RWPE2 (cell line): ENCODE measurements around the gene MAP3K14.

ENCODE experiments used
- ATAC-seq: fragments of 200-7000 bp; cut with Tn5 transposase; 3 replicates; pipeline ENCODE4 v1.9.1; 2021; ENCODE audit warnings: low read depth
- DNase-seq: peaks from one replicate; pipeline ENCODE4 v3.0.0-alpha.2; 2020; ENCODE audit warnings: low spot score
- H3K27ac ChIP-seq: fragments of 450-650 bp; 2 replicates; pipeline ENCODE4 v1.5.1; 2017; ENCODE audit warnings: mild to moderate bottlenecking; ENCODE audit not compliant: poor library complexity, severe bottlenecking
- H3K27me3 ChIP-seq: fragments of 250-450 bp; sonication (Bioruptor Pico); 2 replicates; pipeline ENCODE4 v1.5.1; 2021; ENCODE audit warnings: mild to moderate bottlenecking, moderate library complexity; ENCODE audit not compliant: insufficient read depth, poor library complexity, severe bottlenecking
- H3K36me3 ChIP-seq: fragments of 250-450 bp; sonication (Bioruptor Pico); 2 replicates; pipeline ENCODE4 v1.5.1; 2020; ENCODE audit warnings: low read depth, mild to moderate bottlenecking, moderate library complexity
- H3K4me1 ChIP-seq: fragments of 250-450 bp; sonication (Bioruptor Pico); 2 replicates; pipeline ENCODE4 v1.5.1; 2021; ENCODE audit warnings: mild to moderate bottlenecking, moderate library complexity; ENCODE audit not compliant: insufficient read depth, poor library complexity, severe bottlenecking
- H3K4me3 ChIP-seq: fragments of 250-450 bp; sonication (Bioruptor Pico); 2 replicates; pipeline ENCODE4 v1.5.1; 2021; ENCODE audit warnings: mild to moderate bottlenecking, moderate library complexity; ENCODE audit not compliant: severe bottlenecking
- H3K9me3 ChIP-seq: fragments of 250-450 bp; sonication (Bioruptor Pico); 2 replicates; pipeline ENCODE4 v1.5.1; 2021; ENCODE audit warnings: mild to moderate bottlenecking, moderate library complexity; ENCODE audit not compliant: severe bottlenecking
- TF ChIP-seq, protein P1 (sequence below): fragments of 450-650 bp; IDR thresholded peaks from one replicate; pipeline ENCODE4 v1.5.1; 2017; ENCODE audit warnings: mild to moderate bottlenecking, moderate library complexity; ENCODE audit not compliant: poor library complexity, severe bottlenecking

The MAP3K14 gene

DNA sequence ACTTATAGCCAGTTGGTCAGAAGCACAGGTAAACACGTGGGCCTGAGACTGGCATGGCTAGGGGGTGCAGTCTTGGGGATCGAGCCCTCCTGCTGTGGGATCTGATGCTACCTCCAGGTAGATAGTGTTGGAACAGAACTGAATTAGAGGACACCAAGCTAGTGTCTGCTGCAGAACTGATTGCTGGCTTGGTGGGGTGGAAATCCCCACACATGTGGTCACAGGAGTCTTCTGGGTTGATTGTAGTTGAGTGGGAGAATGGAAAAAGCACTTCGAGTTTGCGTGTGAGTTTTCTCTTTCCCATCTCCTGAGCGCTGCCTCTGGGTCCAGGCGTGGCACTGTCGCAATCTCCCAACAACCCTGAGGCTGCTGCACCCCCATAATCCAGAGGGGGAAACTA, 46.9 kb downstream of the MAP3K14 start:
- no peak for DNase-seq
- TF ChIP-seq, protein P1, sequence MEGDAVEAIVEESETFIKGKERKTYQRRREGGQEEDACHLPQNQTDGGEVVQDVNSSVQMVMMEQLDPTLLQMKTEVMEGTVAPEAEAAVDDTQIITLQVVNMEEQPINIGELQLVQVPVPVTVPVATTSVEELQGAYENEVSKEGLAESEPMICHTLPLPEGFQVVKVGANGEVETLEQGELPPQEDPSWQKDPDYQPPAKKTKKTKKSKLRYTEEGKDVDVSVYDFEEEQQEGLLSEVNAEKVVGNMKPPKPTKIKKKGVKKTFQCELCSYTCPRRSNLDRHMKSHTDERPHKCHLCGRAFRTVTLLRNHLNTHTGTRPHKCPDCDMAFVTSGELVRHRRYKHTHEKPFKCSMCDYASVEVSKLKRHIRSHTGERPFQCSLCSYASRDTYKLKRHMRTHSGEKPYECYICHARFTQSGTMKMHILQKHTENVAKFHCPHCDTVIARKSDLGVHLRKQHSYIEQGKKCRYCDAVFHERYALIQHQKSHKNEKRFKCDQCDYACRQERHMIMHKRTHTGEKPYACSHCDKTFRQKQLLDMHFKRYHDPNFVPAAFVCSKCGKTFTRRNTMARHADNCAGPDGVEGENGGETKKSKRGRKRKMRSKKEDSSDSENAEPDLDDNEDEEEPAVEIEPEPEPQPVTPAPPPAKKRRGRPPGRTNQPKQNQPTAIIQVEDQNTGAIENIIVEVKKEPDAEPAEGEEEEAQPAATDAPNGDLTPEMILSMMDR = no peak
- Histone ChIP-seq H3K27me3 (no peaks in the 10 kb centered on the region), H3K4me3 (no peak overlapping the region), H3K27ac (no peak overlapping the region), H3K9me3 (no peaks in the 10 kb centered on the region), H3K36me3 (peaks cover 100% of the 10 kb centered on the region), H3K4me1 (no peaks in the 10 kb centered on the region)
- no peak for ATAC-seq

DNA sequence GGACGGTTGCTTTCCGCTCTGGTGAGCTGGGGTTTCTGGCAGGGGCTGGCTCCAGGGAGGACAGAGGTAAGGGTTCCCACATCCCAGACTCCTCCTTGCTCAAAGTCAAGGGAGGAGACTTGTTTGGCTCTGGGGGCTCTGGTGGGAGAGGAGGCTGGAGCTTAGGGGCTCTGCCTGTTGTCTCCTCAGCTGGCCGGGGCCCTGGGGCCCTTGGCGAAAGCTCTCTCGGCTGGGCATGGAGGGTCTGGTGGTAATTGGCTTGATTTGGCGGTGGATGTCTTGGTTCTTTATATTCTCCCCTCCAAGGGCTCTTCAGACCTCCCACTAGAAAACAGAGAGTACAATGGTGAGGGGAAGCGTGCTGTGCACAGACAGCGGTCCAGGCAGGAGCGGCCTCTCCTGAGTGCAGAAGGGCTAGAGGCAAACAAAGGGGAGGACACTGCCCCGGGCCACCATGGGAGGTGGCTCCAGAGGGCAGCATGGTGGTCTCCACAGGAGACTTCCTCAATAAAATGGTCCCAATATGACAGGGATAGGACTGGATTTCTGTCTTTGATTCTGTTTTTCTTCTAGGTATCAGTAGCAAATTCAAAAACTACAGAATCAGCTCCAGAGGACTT, 49.3 kb downstream of the MAP3K14 start:
- ATAC-seq = no peak
- TF ChIP-seq, protein P1 = no peak
- Histone ChIP-seq H3K36me3 (peaks cover 89% of the 10 kb centered on the region), H3K4me3 (no peak overlapping the region), H3K4me1 (peaks cover 4% of the 10 kb centered on the region), H3K27ac (no peak overlapping the region), H3K9me3 (no peaks in the 10 kb centered on the region), H3K27me3 (no peaks in the 10 kb centered on the region)
- DNase-seq = no peak

DNA sequence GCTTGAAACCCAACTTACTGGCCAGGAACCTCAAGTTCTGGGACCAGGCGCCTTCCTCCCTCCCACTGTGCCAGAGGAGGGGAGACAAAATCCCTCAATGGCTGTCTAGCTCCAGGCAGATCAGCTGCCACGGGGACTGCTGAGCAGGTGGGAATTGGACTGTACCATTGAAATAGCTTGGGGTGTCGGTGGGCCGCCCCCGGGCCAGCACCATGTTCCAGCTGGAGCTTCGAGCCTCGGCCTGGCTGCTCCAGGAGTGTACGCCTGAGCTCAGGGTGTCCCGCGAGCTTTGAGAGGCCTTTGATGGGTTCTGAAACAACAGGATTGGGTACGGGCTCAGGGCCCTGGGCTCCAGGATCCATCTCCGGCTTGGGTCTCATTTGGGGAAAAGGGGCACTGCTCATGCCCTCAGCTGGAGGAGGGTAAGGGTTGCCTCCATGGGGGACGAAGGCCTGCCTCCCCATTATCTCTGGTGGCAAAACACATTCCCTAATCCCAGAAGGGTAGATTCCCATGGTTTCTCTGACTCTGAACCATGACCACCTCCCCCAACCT, 50.4 kb downstream of the MAP3K14 start:
- TF ChIP-seq, protein P1 = no peak
- peaks cover 78% of the 10 kb centered on the region for H3K36me3 ChIP-seq
- H3K27me3 ChIP-seq = no peaks in the 10 kb centered on the region
- no peaks in the 10 kb centered on the region for H3K9me3 ChIP-seq
- no peak for ATAC-seq
- H3K4me1 ChIP-seq = peaks cover 7% of the 10 kb centered on the region
- DNase-seq = no peak
- H3K27ac ChIP-seq = no peak overlapping the region
- H3K4me3 ChIP-seq = no peak overlapping the region

DNA sequence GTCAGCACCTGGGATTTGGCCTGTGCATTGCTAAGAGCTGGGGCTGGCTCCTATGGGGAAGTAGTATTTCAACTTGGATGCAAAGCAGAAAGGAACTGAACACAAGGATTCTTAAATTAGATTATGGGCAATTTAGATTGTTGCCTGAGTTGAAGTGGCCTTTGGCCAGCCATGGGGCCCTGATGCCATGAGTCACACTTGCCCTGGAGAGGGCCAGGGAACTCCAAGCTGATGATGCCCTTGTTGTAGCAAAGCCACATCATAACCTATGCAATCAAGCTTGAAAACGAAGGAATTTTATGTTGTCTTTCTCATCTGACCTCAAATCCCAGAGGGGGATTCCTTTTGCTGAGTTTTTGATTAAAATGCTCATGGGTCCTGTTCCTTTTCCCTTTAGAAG, 51.0 kb downstream of the MAP3K14 start:
- Histone ChIP-seq H3K27me3 (no peaks in the 10 kb centered on the region), H3K36me3 (peaks cover 72% of the 10 kb centered on the region), H3K27ac (no peak overlapping the region), H3K4me3 (no peak overlapping the region), H3K9me3 (no peaks in the 10 kb centered on the region), H3K4me1 (peaks cover 7% of the 10 kb centered on the region)
- ATAC-seq (no peak), DNase-seq (no peak)
- TF ChIP-seq, protein P1 = no peak

DNA sequence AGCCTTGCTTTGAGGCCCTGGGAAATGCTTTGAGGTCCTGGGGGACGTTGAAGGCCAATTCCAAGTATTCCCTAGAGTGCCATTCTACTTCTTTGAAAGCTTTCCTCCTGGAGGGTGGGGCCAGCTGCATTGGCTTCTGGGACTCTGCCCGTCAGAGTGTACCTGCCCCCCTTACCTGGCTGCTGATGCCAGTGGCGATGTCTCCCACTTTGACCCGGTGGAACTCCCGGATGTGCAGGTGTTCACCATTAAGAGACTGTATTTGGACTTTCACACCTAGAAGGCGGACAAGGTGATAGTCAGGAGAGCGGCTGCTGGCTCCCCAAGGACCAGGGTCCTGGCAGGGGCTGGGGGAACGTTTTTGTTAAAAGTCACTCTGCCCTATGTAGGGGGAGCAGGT, 51.8 kb downstream of the MAP3K14 start:
- no peak for ATAC-seq

More for the DNA sequence above, 51.8 kb downstream of the MAP3K14 start:
- Histone ChIP-seq H3K4me1 (peaks cover 7% of the 10 kb centered on the region), H3K4me3 (no peak overlapping the region), H3K27ac (no peak overlapping the region), H3K9me3 (no peaks in the 10 kb centered on the region), H3K36me3 (peaks cover 63% of the 10 kb centered on the region), H3K27me3 (no peaks in the 10 kb centered on the region)
- TF ChIP-seq, protein P1 = no peak
- DNase-seq = no peak
